Coronary artery (tissue), 2 donors: ENCODE data around the gene PMAIP1.
A peak's percentile ranks its signal among the peaks of the same experiment; 100 is the strongest.
"Not testable (repeated sequence)": the region's sequence is repeated elsewhere in the genome, so short reads cannot be mapped to it uniquely, and the experiment has no call there.

Experiments used
- DNase-seq: peaks from one replicate; pipeline ENCODE4 v3.0.0-alpha.2; 2017; ENCODE audit warnings: low spot score
- H3K27ac ChIP-seq, 2 donors: fragments of 200-600 bp; sonication (generic); one replicate each; pipeline ENCODE4 v1.5.1; 2016 to 2019
- H3K4me3 ChIP-seq: fragments of 200-600 bp; sonication (generic); 2 replicates; pipeline ENCODE4 v1.5.1; 2016; ENCODE audit warnings: mild to moderate bottlenecking, moderate library complexity
- TF ChIP-seq, protein P1 (sequence below): fragments of 200-600 bp; sonication (generic); IDR thresholded peaks from one replicate; pipeline ENCODE4 v1.5.1; 2019; ENCODE audit warnings: antibody characterized with exemption

The PMAIP1 gene

DNA sequence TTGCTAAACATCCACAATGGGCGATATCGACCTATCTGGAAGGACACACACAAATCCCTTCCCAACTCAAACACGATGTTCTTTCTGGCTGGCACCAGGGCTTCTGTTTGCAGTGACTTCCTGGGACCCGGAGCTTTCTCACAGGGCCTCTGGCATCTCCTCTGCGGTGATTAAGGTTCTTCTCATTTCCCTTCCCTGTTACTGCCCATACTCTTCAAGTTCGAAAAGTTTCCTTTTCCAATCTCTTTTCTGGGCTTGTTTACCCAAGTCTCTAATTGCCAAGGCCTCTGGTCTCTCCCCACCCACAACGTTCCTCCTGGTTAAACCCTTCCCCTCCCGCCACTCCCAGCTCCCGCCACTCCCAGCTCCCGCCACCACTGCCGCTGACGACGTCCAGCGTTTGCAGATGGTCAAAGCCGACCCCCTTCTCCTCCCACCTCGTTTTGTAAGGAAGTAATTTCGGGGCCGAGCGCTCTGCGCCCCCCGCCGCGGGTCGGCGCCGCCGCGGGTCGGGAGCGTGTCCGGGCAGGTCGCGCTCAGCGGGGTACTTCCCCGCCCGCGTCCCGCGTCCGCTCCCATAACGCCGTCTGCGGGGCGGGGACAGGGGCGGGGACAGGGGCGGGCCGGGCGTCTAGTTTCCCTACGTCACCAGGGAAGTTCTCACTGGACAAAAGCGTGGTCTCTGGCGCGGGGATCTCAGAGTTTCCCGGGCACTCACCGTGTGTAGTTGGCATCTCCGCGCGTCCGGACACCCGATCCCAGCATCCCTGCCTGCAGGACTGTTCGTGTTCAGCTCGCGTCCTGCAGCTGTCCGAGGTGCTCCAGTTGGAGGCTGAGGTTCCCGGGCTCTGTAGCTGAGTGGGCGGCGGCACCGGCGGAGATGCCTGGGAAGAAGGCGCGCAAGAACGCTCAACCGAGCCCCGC lies at the start of gene PMAIP1:
Gene PMAIP1, plus strand, starts transcription at position 699 of the 924 bp plus-strand sequence. Its CDS starts 182 bp downstream, at position 881.
- TF ChIP-seq, protein P1, sequence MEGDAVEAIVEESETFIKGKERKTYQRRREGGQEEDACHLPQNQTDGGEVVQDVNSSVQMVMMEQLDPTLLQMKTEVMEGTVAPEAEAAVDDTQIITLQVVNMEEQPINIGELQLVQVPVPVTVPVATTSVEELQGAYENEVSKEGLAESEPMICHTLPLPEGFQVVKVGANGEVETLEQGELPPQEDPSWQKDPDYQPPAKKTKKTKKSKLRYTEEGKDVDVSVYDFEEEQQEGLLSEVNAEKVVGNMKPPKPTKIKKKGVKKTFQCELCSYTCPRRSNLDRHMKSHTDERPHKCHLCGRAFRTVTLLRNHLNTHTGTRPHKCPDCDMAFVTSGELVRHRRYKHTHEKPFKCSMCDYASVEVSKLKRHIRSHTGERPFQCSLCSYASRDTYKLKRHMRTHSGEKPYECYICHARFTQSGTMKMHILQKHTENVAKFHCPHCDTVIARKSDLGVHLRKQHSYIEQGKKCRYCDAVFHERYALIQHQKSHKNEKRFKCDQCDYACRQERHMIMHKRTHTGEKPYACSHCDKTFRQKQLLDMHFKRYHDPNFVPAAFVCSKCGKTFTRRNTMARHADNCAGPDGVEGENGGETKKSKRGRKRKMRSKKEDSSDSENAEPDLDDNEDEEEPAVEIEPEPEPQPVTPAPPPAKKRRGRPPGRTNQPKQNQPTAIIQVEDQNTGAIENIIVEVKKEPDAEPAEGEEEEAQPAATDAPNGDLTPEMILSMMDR = no peak
- H3K4me3 ChIP-seq = peak within 1 kb of the TSS; percentile 82
- peak; percentile 84 for DNase-seq
- peak within 1 kb of the TSS in 1 of 2 donors; percentile 64 for H3K27ac ChIP-seq

DNA sequence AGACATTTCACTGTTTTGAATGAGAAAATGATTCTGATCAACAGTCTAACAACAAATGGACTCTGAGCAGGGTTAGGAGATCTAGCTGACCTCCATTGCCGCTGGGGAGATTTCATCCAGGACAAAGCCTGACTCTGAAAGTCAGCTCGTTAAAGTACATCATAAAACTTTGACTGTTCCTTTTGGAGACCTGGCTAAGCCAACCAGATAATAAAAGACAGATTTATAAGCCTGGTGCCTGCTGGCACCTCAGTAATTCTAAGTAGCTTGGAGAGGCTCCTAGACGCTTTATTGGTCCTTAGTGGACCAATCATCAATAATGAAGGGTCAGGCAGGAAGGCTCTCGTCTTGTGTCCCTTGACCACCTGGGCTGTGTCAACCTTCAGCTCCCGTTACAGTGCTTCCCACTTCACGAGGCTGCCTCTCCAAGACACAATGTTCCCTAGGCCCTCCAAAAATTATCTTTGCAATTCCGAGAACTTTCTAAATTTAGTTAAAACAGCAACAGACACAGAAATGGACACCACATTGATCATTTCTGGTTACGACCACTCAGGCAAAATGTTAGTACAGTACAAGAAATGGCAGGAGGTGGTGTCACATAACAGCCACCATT lies 47.9 kb upstream of the PMAIP1 start:
- TF ChIP-seq, protein P1 = no peak
- no peak overlapping the region for H3K4me3 ChIP-seq
- no peak overlapping the region for H3K27ac ChIP-seq
- DNase-seq = no peak

DNA sequence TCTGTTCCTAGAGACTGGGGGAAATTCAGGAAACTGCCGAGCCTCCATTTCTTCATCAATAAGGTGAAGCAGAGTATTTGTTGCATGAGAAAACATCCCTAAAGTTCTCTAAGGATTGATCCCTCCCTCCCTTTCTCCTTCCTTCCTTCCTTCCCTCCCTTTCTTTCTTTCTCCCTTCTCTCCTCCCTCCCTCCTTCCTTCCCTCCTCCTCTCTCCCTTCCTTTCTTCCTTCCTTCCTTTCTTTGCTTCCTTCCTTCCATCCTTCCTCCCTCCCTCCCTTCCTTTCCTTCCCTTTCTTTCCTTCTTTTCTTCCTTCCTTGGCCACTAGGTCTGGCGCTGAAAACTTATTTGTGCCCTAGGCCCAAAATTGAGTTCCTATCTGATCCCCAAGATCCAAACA lies 47.2 kb upstream of the PMAIP1 start:
- H3K4me3 ChIP-seq = no peak overlapping the region
- DNase-seq = no peak
- TF ChIP-seq, protein P1 = no peak
- H3K27ac ChIP-seq = no peak overlapping the region

DNA sequence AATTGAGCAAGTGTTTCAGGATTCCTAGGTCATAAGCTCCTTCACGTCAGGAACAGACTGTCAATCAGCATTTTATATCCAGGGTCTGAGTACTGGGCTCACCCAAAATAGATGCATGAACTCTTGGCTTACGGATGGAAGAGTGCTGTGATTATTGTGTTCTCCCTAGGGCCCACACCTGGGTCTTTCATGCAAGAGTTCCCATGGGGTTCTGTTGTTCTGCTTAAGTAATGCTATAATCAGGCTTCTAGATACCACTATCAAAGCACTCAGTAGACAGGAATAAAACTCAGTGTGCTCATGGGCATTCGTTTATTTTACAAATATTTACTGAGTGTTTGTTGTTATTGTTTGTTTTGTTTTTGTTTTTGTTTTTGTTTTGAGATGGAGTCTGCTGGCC lies 46.4 kb upstream of the PMAIP1 start:
- Histone ChIP-seq H3K27ac (no peak overlapping the region), H3K4me3 (no peak overlapping the region)
- DNase-seq = no peak
- TF ChIP-seq, protein P1 = no peak

DNA sequence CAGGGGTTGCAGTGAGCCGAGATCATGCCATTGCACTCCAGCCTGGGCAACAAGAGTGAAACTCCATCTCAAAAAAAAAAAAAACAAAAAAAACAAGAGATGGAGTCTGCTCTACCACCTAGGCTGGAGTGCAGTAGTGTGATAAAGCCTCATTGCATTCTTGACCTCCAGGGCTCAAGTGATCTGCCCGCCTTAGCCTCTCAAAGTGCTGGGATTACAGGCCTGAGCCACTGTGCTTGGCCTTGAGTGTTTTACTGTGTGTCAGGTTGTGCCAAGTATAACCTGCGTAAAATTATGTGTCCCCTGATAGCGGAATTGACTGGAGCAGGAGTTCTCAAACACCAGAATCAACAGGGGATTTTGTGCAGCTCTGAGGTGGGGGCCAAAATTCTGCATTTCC lies 45.8 kb upstream of the PMAIP1 start:
- not testable (repeated sequence) for H3K27ac ChIP-seq, H3K4me3 ChIP-seq, DNase-seq

DNA sequence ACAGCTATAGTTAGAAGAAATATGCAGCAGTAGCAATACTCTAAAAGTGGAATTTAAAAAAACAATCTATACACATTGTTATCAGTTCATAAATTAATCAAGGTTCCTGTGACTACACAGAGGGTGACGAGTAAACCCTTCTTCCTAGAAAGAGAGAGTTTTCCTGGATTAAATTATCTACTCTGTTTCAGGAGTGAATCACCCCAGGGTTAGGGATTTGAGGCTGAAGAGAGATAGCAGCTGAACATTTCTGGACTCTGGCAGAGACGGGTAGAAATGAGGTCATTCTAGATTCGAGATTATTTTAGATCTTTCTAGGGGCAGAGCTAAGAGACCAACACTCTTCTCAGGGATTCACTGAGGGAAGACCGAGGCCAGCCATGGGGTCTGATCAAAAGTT lies 38.8 kb upstream of the PMAIP1 start:
- TF ChIP-seq, protein P1 = no peak
- no peak overlapping the region for H3K4me3 ChIP-seq
- no peak overlapping the region for H3K27ac ChIP-seq
- no peak for DNase-seq

DNA sequence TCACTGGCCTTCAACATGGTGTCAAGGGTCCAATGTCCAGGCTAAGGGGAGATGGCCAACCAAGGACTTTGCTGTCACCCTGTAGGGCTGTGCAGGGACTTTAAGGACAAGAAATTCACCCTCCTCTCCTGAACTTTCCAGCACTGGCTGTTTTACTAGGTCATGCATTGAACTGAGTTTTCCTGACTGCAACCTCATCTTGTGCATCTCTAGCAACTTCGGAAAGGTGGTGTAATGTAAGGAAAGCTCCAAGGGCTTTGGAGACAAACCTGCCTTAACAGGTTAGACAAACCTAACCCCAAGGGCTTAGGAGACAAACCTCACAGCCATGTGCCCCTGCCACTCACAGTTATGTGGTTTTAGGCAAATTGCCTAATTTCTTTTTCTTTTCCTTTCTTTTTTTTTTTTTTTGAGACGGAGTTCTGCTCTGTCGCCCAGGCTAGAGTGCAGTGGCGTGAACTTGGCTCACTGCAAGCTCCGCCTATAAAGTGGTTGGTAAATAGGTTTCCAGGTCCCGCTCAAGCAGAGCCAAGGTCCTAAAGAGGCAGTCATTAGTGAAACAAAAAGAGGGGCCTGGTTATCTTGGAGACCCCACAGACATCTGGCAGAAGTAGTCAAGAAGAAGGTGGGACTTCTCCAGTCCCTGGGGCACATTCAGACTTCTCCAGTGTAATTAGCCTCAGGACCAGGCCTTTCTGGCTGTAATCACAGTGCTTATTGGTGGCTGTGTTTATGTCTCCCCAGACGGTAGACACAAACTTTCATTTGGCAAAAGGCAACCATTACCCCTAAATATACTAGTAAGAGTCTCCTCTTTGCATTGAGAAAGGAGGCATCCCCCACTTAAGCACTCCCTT lies 37.6 kb upstream of the PMAIP1 start:
- Histone ChIP-seq H3K27ac (no peak overlapping the region), H3K4me3 (no peak overlapping the region)
- TF ChIP-seq, protein P1 = no peak
- DNase-seq = no peak
